Activated CD8-positive, alpha-beta T cell treated with anti-CD3 and anti-CD28 coated beads, Interleukin-2, amount 10 ng/mL, durations not matched to agents 7 days and 5 days (primary cell): Measurements from ENCODE around the gene SHF. TPM values are rescaled to one million over a fixed set of nuclear protein-coding genes. Genes with fewer than 3 reads are reported as not detected.
A peak's percentile ranks its signal among the peaks of the same experiment; 100 is the strongest.

Source experiments
- ATAC-seq: fragments of 150-1000 bp; cut with Tn5 transposase; one replicate; pipeline ENCODE4 v1.10.0; 2021; ENCODE audit warnings: moderate library complexity
- CTCF ChIA-PET: fragments of 350-600 bp; sonication (Branson Sonifier 250); formaldehyde crosslinking; loops from one replicate; lab custom pipeline; 2021; ENCODE audit warnings: antibody characterized with exemption; lab: Charles Lee
- POLR2A ChIA-PET: fragments of 350-600 bp; sonication (Branson Sonifier 250); formaldehyde crosslinking; loops from one replicate; lab custom pipeline; 2021; ENCODE audit warnings: antibody characterized with exemption; lab: Charles Lee
- DNase-seq: peaks from one replicate; pipeline ENCODE4 v3.0.0-alpha.2; 2020
- H3K27ac Mint-ChIP-seq: one replicate; pipeline ENCODE4 v1.8.0; 2021; ENCODE audit warnings: mild to moderate bottlenecking, mixed read lengths
- H3K27me3 Mint-ChIP-seq: one replicate; pipeline ENCODE4 v1.8.0; 2021; ENCODE audit warnings: low read depth, mixed read lengths
- H3K36me3 Mint-ChIP-seq: one replicate; pipeline ENCODE4 v1.8.0; 2021; ENCODE audit warnings: low read depth, mixed read lengths
- H3K4me1 Mint-ChIP-seq: one replicate; pipeline ENCODE4 v1.8.0; 2021; ENCODE audit warnings: low read depth, mixed read lengths
- H3K4me3 Mint-ChIP-seq: one replicate; pipeline ENCODE4 v1.8.0; 2021; ENCODE audit warnings: mild to moderate bottlenecking, mixed read lengths
- H3K9me3 Mint-ChIP-seq: one replicate; pipeline ENCODE4 v1.8.0; 2022; ENCODE audit warnings: mixed read lengths; ENCODE audit not compliant: insufficient read depth
- total RNA-seq, 2 experiments: library from RNA; stranded (reverse); gene quantifications; one replicate each; pipeline ENCODE4 v1.2.3, GENCODE V29; 2021

SHF gene
- total RNA-seq, 2 experiments from 2014 or later, result 0.57 to 1.3 TPM

DNA sequence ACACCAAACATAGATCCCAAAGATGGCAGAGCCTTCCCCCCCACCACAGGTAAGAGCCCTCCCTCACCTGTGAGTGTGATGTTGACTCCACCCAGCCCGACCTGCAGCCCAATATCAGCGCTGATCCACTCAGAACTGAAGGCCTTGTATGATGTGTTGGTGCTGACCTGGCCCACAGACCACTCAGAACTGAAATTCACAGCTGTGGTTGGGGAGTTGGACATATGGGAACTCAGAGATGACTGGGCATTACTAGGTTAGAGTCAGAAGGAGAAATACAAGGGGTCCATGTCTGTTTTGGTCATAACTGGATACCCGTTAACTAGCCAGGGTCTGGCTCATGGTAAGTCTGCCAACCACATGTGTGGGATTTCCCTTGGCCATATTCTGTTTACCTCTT is 66.7 kb downstream of the SHF start:
- no peaks in the 10 kb centered on the region for H3K9me3 Mint-ChIP-seq
- DNase-seq (no peak), ATAC-seq (no peak)
- no peak overlapping the region for H3K4me3 Mint-ChIP-seq
- CTCF ChIA-PET, result interaction anchor here (1.1 to 1.2 kb wide), 2 partner anchors 11 to 94 kb away, joined by 3 to 4 read pairs; no protein-coding TSS in a partner anchor
- no peak overlapping the region for H3K27ac Mint-ChIP-seq
- H3K4me1 Mint-ChIP-seq, result peaks cover 13% of the 10 kb centered on the region
- POLR2A ChIA-PET, result no interaction called here
- H3K27me3 Mint-ChIP-seq, result peaks cover 51% of the 10 kb centered on the region
- no peaks in the 10 kb centered on the region for H3K36me3 Mint-ChIP-seq

- DNase-seq (no peak), ATAC-seq (no peak)
- no peak overlapping the region for H3K4me3 Mint-ChIP-seq
- peaks cover 13% of the 10 kb centered on the region for H3K4me1 Mint-ChIP-seq
- peaks cover 51% of the 10 kb centered on the region for H3K27me3 Mint-ChIP-seq
- CTCF ChIA-PET, result interaction anchor here (1.2 kb wide), 1 partner anchor 10 kb away, joined by 3 read pairs; no protein-coding TSS in a partner anchor
- H3K9me3 Mint-ChIP-seq, result no peaks in the 10 kb centered on the region
- H3K27ac Mint-ChIP-seq, result no peak overlapping the region
- H3K36me3 Mint-ChIP-seq, result no peaks in the 10 kb centered on the region
- POLR2A ChIA-PET, result no interaction called here
Measured at GRCh38 chr15:45120081-45120972, 67.4 kb downstream of the SHF start.

GRCh38 chr15:45118996-45119395 is 68.8 kb downstream of the SHF start:
- H3K36me3 Mint-ChIP-seq, result no peaks in the 10 kb centered on the region
- no peak overlapping the region for H3K27ac Mint-ChIP-seq
- no peak for ATAC-seq
- no peaks in the 10 kb centered on the region for H3K9me3 Mint-ChIP-seq
- DNase-seq, result no peak
- CTCF ChIA-PET, result interaction anchor here (0.7 to 1.8 kb wide), 26 partner anchors 8 to 573 kb away, joined by 3 to 28 read pairs (median 5); partner anchors contain the start of genes DUOX1, DUOXA1 and SORD
- POLR2A ChIA-PET, result no interaction called here
- peaks cover 58% of the 10 kb centered on the region for H3K27me3 Mint-ChIP-seq
- H3K4me3 Mint-ChIP-seq, result no peak overlapping the region
- H3K4me1 Mint-ChIP-seq, result peaks cover 18% of the 10 kb centered on the region

DNA sequence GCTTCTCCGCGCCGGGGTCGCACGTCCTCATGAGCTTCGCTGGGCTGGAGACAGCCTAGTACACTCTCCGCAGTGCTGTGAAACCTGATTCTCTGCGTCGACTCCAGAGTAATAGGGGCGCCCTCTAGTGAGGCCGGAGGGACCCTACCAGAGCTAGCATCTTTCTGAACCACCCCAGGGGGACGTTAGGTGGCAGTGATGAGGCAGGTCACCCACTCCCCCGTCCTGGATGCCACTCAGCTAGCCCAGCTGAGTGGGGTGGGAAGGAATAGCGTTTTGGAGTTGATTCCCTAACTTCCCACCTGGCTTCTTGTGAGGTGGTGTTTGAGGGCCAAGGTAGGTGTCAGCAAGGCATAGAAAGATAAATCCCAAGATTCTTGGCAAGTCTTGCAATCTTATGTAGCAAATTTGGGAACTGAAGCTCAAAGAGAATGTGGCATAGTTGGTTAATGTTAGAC is 69.6 kb downstream of the SHF start:
- Mint-ChIP-seq H3K4me1 (peaks cover 22% of the 10 kb centered on the region), H3K36me3 (no peaks in the 10 kb centered on the region), H3K27me3 (peaks cover 65% of the 10 kb centered on the region), H3K4me3 (peak overlapping the region; percentile 60), H3K9me3 (no peaks in the 10 kb centered on the region), H3K27ac (no peak overlapping the region)
- ATAC-seq, result peak; percentile 98
- ChIA-PET POLR2A (no interaction called here), CTCF (interaction anchor here (0.6 to 1.8 kb wide), 57 partner anchors 8 to 993 kb away, joined by 3 to 28 read pairs (median 4); partner anchors contain the start of genes DUOX1, DUOXA1 and SORD)
- DNase-seq, result peak; percentile 89

- Mint-ChIP-seq H3K27ac (no peak overlapping the region), H3K9me3 (no peaks in the 10 kb centered on the region), H3K36me3 (no peaks in the 10 kb centered on the region), H3K27me3 (peaks cover 69% of the 10 kb centered on the region), H3K4me3 (peak overlapping the region; percentile 60), H3K4me1 (peaks cover 24% of the 10 kb centered on the region)
- POLR2A ChIA-PET, result no interaction called here
- no peak for DNase-seq
- CTCF ChIA-PET, result interaction anchor here (0.6 to 1.8 kb wide), 46 partner anchors 8 to 993 kb away, joined by 3 to 28 read pairs (median 4); partner anchors contain the start of genes DUOX1 and DUOXA1
- ATAC-seq, result peak; percentile 32
Measured at GRCh38 chr15:45117308-45118130, 70.2 kb downstream of the SHF start.

Other genes with a start within 250 kb of the SHF start
- gene TERB2, start 231.3 kb downstream of the SHF start, total RNA-seq, result not detected
- gene SORD, start 164.8 kb downstream of the SHF start, total RNA-seq, result 1 to 10 TPM; 7.1 to 7.5 TPM
- gene DUOX2, start 73.8 kb downstream of the SHF start, total RNA-seq, result not detected
- not detected for gene DUOXA2, start 73.6 kb downstream of the SHF start, total RNA-seq
- not detected for gene DUOXA1, start 58.1 kb downstream of the SHF start, total RNA-seq
- not detected for gene DUOX1, start 58.0 kb downstream of the SHF start, total RNA-seq
- gene SLC28A2, start 64.3 kb upstream of the SHF start, total RNA-seq, result not detected
- gene GATM, start 190.6 kb upstream of the SHF start, total RNA-seq, result 1 to 10 TPM; 1.5 to 1.6 TPM